ENCODE data around the gene SLC25A18.

DNA sequence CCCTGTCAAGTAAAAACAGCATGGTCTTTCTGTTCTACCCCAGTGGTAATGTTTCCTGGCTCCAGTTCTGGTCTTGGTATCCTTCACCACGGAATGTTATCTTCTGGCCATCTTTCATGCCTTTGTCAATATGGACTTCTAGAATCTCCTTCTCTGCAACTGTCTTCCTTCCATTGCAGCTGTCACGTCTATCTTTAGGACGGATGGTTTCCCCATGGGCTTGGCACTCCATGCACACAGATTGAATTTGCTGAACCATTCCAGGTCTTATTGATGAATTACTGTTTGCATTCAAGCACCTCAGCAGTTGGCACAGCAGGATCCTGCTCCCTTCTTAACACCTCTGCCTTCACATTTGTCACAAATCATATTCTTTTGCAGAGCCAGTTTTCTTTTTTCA, 44.9 kb upstream of the SLC25A18 start:
- TF ChIP-seq IRF2 (CRISPR knock-in tag; IDR thresholded peaks at IDR 0.05; ENCODE audit: borderline replicate concordance, low read depth) (no peak), CTCF (IDR thresholded peaks at IDR 0.05) (no peak), JUN (CRISPR knock-in tag; IDR thresholded peaks at IDR 0.05) (no peak), SP1 (CRISPR knock-in tag; conservative IDR thresholded peaks at IDR 0.05) (no peak), PRDM15 (CRISPR knock-in tag; IDR thresholded peaks at IDR 0.05) (no peak), ATF1 (CRISPR knock-in tag; IDR thresholded peaks at IDR 0.05) (no peak), ZNF121 (CRISPR knock-in tag; IDR thresholded peaks at IDR 0.05) (no peak), NR3C1 (CRISPR knock-in tag; conservative IDR thresholded peaks at IDR 0.05; ENCODE audit: low read depth) (no peak), PREB (CRISPR knock-in tag; IDR thresholded peaks at IDR 0.05; ENCODE audit: borderline replicate concordance) (no peak), FOXK1 (CRISPR knock-in tag; IDR thresholded peaks at IDR 0.05) (no peak), ZNF263 (CRISPR knock-in tag; IDR thresholded peaks at IDR 0.05; ENCODE audit: low read depth) (no peak)
- TF ChIP-seq, protein P1, sequence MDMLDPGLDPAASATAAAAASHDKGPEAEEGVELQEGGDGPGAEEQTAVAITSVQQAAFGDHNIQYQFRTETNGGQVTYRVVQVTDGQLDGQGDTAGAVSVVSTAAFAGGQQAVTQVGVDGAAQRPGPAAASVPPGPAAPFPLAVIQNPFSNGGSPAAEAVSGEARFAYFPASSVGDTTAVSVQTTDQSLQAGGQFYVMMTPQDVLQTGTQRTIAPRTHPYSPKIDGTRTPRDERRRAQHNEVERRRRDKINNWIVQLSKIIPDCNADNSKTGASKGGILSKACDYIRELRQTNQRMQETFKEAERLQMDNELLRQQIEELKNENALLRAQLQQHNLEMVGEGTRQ (CRISPR knock-in tag; IDR thresholded peaks at IDR 0.05): no peak
- TF ChIP-seq, protein P2, sequence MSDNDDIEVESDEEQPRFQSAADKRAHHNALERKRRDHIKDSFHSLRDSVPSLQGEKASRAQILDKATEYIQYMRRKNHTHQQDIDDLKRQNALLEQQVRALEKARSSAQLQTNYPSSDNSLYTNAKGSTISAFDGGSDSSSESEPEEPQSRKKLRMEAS (CRISPR knock-in tag; IDR thresholded peaks at IDR 0.05): no peak
- TF ChIP-seq, protein P3, sequence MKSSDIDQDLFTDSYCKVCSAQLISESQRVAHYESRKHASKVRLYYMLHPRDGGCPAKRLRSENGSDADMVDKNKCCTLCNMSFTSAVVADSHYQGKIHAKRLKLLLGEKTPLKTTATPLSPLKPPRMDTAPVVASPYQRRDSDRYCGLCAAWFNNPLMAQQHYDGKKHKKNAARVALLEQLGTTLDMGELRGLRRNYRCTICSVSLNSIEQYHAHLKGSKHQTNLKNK (CRISPR knock-in tag; IDR thresholded peaks at IDR 0.05): no peak
